Peyer's patch (tissue), 4 donors: ENCODE data around the gene BMPR1A. TPM values are rescaled to one million over a fixed set of nuclear protein-coding genes. Genes with fewer than 3 reads are reported as not detected.

Experiments
- DNase-seq, 3 donors: peaks; one replicate each; pipeline ENCODE4 v3.0.0-alpha.2; 2017 to 2019
- H3K27ac ChIP-seq, 4 donors: fragments of 200-600 bp; sonication (generic); one replicate each; pipeline ENCODE4 v1.5.1; 2016 to 2019
- H3K27me3 ChIP-seq, 2 donors: fragments of 200-600 bp; sonication (generic); one replicate each; pipeline ENCODE4 v1.5.1; 2019
- H3K36me3 ChIP-seq, 3 donors: fragments of 200-600 bp; sonication (generic); one replicate each; pipeline ENCODE4 v1.5.1; 2016 to 2019
- H3K4me1 ChIP-seq, 4 donors: fragments of 200-600 bp; sonication (generic); one replicate each; pipeline ENCODE4 v1.5.1; 2016 to 2019
- H3K4me3 ChIP-seq, 4 donors: fragments of 200-600 bp; sonication (generic); 1 replicate in 3 of 4; 2 replicates in 1 of 4; pipeline ENCODE4 v1.5.1; 2016 to 2019; ENCODE audit warnings: mild to moderate bottlenecking in 1 of 4
- H3K9me3 ChIP-seq, 4 donors: fragments of 200-600 bp; sonication (generic); one replicate each; pipeline ENCODE4 v1.5.1; 2016 to 2019; ENCODE audit warnings: mild to moderate bottlenecking in 1 of 4
- CTCF ChIP-seq, 6 experiments: fragments of 450-650 bp in 4 of 6; fragments of 200-600 bp in 2 of 6; sonication (generic) in 1 of 6; IDR thresholded peaks; one replicate each; pipeline ENCODE4 v1.5.1; 2017 to 2019; ENCODE audit warnings: antibody characterized with exemption in 6 of 6, mild to moderate bottlenecking in 3 of 6, moderate library complexity in 1 of 6
- POLR2A ChIP-seq, 2 donors: fragments of 450-650 bp; IDR thresholded peaks; one replicate each; pipeline ENCODE4 v1.5.1; 2017; ENCODE audit warnings: antibody characterized with exemption in 2 of 2, mild to moderate bottlenecking in 2 of 2, moderate library complexity in 2 of 2
- total RNA-seq, 4 donors: library from RNA; depleted of rRNA; stranded (reverse); fragments of >200 nt; gene quantifications; one replicate each; pipeline ENCODE4 v1.1.0, GENCODE V29; 2016

The BMPR1A gene
- total RNA-seq, 4 donors from 2014 or later: 17.1 to 40.1 (median 24.9) TPM

GRCh38 chr10:86758189-86759072, 2.0 kb downstream of the BMPR1A start:
- Histone ChIP-seq H3K36me3 (no peaks in the 10 kb centered on the region), H3K4me3 (peak overlapping the region in 2 of 4 donors; percentile 78 to 91), H3K4me1 (peaks cover 0 to 36% (median 3%) of the 10 kb centered on the region in 4 donors), H3K9me3 (no peaks in the 10 kb centered on the region), H3K27me3 (no peaks in the 10 kb centered on the region), H3K27ac (peak overlapping the region in 3 of 4 donors; percentile 15 to 96 (median 92))
- DNase-seq: no peak
- TF ChIP-seq POLR2A (IDR thresholded peaks at IDR 0.05) (no peak), CTCF (IDR thresholded peaks at IDR 0.05) (no peak)

- H3K4me1 ChIP-seq: peaks cover 0 to 34% (median 3%) of the 10 kb centered on the region in 4 donors
These were observed 2.8 kb downstream of the BMPR1A start for GRCh38 chr10:86759073-86759672.

GRCh38 chr10:86763404-86763803, 7.0 kb downstream of the BMPR1A start:
- Histone ChIP-seq H3K4me1 (peaks cover 0 to 34% (median 0%) of the 10 kb centered on the region in 4 donors), H3K27ac (no peak overlapping the region)

More at GRCh38 chr10:86759073-86759672, 2.8 kb downstream of the BMPR1A start:
- Histone ChIP-seq H3K9me3 (no peaks in the 10 kb centered on the region), H3K36me3 (no peaks in the 10 kb centered on the region), H3K27me3 (no peaks in the 10 kb centered on the region), H3K27ac (peak overlapping the region in 2 of 4 donors; percentile 15 to 96), H3K4me3 (peak overlapping the region in 1 of 4 donors; percentile 78)
- no peak for DNase-seq
- TF ChIP-seq POLR2A (IDR thresholded peaks at IDR 0.05) (no peak), CTCF (IDR thresholded peaks at IDR 0.05) (no peak)

GRCh38 chr10:86765548-86765947, 9.1 kb downstream of the BMPR1A start:
- no peaks in the 10 kb centered on the region for H3K9me3 ChIP-seq
- no peak for DNase-seq
- no peak overlapping the region for H3K27ac ChIP-seq
- no peak overlapping the region for H3K4me3 ChIP-seq
- H3K27me3 ChIP-seq: no peaks in the 10 kb centered on the region
- peaks cover 0 to 35% (median 0%) of the 10 kb centered on the region in 4 donors for H3K4me1 ChIP-seq
- TF ChIP-seq POLR2A (IDR thresholded peaks at IDR 0.05) (no peak), CTCF (IDR thresholded peaks at IDR 0.05) (no peak)
- H3K36me3 ChIP-seq: no peaks in the 10 kb centered on the region

More at GRCh38 chr10:86763404-86763803, 7.0 kb downstream of the BMPR1A start:
- Histone ChIP-seq H3K36me3 (no peaks in the 10 kb centered on the region), H3K9me3 (no peaks in the 10 kb centered on the region), H3K27me3 (no peaks in the 10 kb centered on the region), H3K4me3 (no peak overlapping the region)
- TF ChIP-seq CTCF (IDR thresholded peaks at IDR 0.05) (no peak), POLR2A (IDR thresholded peaks at IDR 0.05) (no peak)
- no peak for DNase-seq

- Histone ChIP-seq H3K9me3 (no peaks in the 10 kb centered on the region), H3K27ac (no peak overlapping the region), H3K4me1 (peaks cover 0 to 23% (median 0%) of the 10 kb centered on the region in 4 donors), H3K36me3 (no peaks in the 10 kb centered on the region), H3K4me3 (no peak overlapping the region), H3K27me3 (no peaks in the 10 kb centered on the region)
- TF ChIP-seq POLR2A (IDR thresholded peaks at IDR 0.05) (no peak), CTCF (IDR thresholded peaks at IDR 0.05) (no peak)
- no peak for DNase-seq
These were observed 12.1 kb downstream of the BMPR1A start for GRCh38 chr10:86768412-86769062.
